SK-N-SH (cell line): ENCODE results near the gene COL4A6. TPM values are rescaled to one million over a fixed set of nuclear protein-coding genes. Genes with fewer than 3 reads are reported as not detected.

ENCODE experiments used
- CTCF ChIA-PET: fragments of 300-600, 350-600 bp; formaldehyde crosslinking; extraction: SDS; loops from one replicate; lab custom pipeline; 2021; lab: Yijun Ruan, JAX
- POLR2A ChIA-PET: fragments of 350-600 bp; sonication (Branson Sonifier 250); formaldehyde crosslinking; extraction: SDS; loops from one replicate; lab custom pipeline; 2020; ENCODE audit warnings: antibody characterized with exemption, inconsistent platforms; lab: Yijun Ruan, JAX
- DNase-seq: peaks from one replicate; pipeline ENCODE4 v3.0.0; 2012
- H2AFZ ChIP-seq: fragments of 200-600 bp; sonication (generic); 2 replicates; pipeline ENCODE4 v1.8.1; 2016; ENCODE audit warnings: antibody characterized with exemption, mild to moderate bottlenecking, low read depth
- H3F3A ChIP-seq: fragments of 200-600 bp; sonication (generic); replicated peaks from 2 replicates; pipeline ENCODE3; 2016; ENCODE audit warnings: antibody characterized with exemption, mild to moderate bottlenecking; ENCODE audit not compliant: insufficient read depth
- H3K27ac ChIP-seq, 2 experiments: fragments of 200-500 bp in 1 of 2; fragments of 200-600 bp in 1 of 2; sonication (Bioruptor generic) in 1 of 2; sonication (generic), shearing (Covaris generic) in 1 of 2; 2 replicates each; pipeline versions ENCODE4 v1.5.1 to v1.6.1; 2014 to 2016; ENCODE audit warnings: low read depth in 2 of 2, inconsistent platforms in 1 of 2, low read length in 1 of 2, mild to moderate bottlenecking in 1 of 2, mixed read lengths in 1 of 2
- H3K27me3 ChIP-seq: fragments of 200-600 bp; sonication (generic), shearing (Covaris generic); 2 replicates; pipeline ENCODE4 v1.6.1; 2016; ENCODE audit warnings: mixed run types; ENCODE audit not compliant: insufficient read depth
- H3K36me3 ChIP-seq, 2 experiments: fragments of 200-500 bp in 1 of 2; fragments of 200-600 bp in 1 of 2; sonication (Bioruptor generic) in 1 of 2; sonication (generic) in 1 of 2; replicated peaks in 1 of 2; 2 replicates each; pipeline versions ENCODE3 to v1.5.1; 2014 to 2016; ENCODE audit warnings: low read length in 1 of 2, mild to moderate bottlenecking in 1 of 2; ENCODE audit not compliant: insufficient read depth in 2 of 2, control insufficient read depth in 1 of 2
- H3K4me1 ChIP-seq, 2 experiments: fragments of 200-500 bp in 1 of 2; fragments of 200-600 bp in 1 of 2; sonication (Bioruptor generic) in 1 of 2; sonication (generic), shearing (Covaris generic) in 1 of 2; 2 replicates each; pipeline versions ENCODE4 v1.5.1 to v1.6.1; 2014 to 2016; ENCODE audit warnings: low read depth in 1 of 2, low read length in 1 of 2, mixed run types in 1 of 2; ENCODE audit not compliant: insufficient read depth in 2 of 2, control insufficient read depth in 1 of 2
- H3K4me2 ChIP-seq: fragments of 200-600 bp; sonication (generic), shearing (Covaris generic); 2 replicates; pipeline ENCODE4 v1.6.1; 2017; ENCODE audit warnings: mixed run types
- H3K4me3 ChIP-seq, 2 experiments: fragments of 200-500 bp in 1 of 2; fragments of 200-600 bp in 1 of 2; sonication (Bioruptor generic) in 1 of 2; sonication (generic), shearing (Covaris generic) in 1 of 2; 2 replicates each; pipeline versions ENCODE4 v1.5.1 to v1.8.1; 2014 to 2016; ENCODE audit warnings: low read depth in 2 of 2, inconsistent platforms in 1 of 2, low read length in 1 of 2, mild to moderate bottlenecking in 1 of 2, mixed read lengths in 1 of 2, moderate library complexity in 1 of 2
- H3K79me2 ChIP-seq: fragments of 200-600 bp; sonication (generic); 2 replicates; pipeline ENCODE4 v1.8.1; 2017; ENCODE audit warnings: mild to moderate bottlenecking; ENCODE audit not compliant: insufficient read depth
- H3K9ac ChIP-seq: fragments of 200-600 bp; sonication (generic); 2 replicates; pipeline ENCODE4 v1.6.1; 2017; ENCODE audit warnings: mixed run types
- H3K9me2 ChIP-seq: fragments of 200-600 bp; sonication (generic); 2 replicates; pipeline ENCODE4 v1.6.1; 2017; ENCODE audit warnings: mixed run types
- H3K9me3 ChIP-seq: fragments of 200-600 bp; sonication (generic); 2 replicates; pipeline ENCODE4 v1.6.1; 2017; ENCODE audit warnings: mixed run types, mild to moderate bottlenecking, moderate library complexity
- H4K20me1 ChIP-seq: fragments of 200-600 bp; sonication (generic); 2 replicates; pipeline ENCODE4 v1.6.1; 2017; ENCODE audit warnings: mild to moderate bottlenecking, mixed run types; ENCODE audit not compliant: insufficient read depth
- CHD2 ChIP-seq: fragments of 150-350 bp; IDR thresholded peaks from 2 replicates; pipeline ENCODE4 v1.6.1; 2018; ENCODE audit warnings: low read length; ENCODE audit not compliant: partially characterized antibody
- ELF1 ChIP-seq: IDR thresholded peaks from 2 replicates; pipeline ENCODE4 v1.4.0; 2012
- EP300 ChIP-seq, 2 experiments: IDR thresholded peaks; 2 replicates each; pipeline versions ENCODE4 v1.4.0 to v1.6.1; 2012; ENCODE audit warnings: borderline replicate concordance in 1 of 2, low read depth in 1 of 2, low read length in 1 of 2
- EZH2phosphoT487 ChIP-seq: fragments of 200-600 bp; sonication (generic); IDR thresholded peaks from 2 replicates; pipeline ENCODE4 v1.6.1; 2017; ENCODE audit warnings: low read depth, mixed run types, mild to moderate bottlenecking, antibody characterized with exemption, moderate library complexity, borderline replicate concordance
- FOSL2 ChIP-seq: IDR thresholded peaks from 2 replicates; pipeline ENCODE4 v1.4.0; 2012; ENCODE audit warnings: low read depth, mild to moderate bottlenecking, moderate library complexity, borderline replicate concordance
- GABPA ChIP-seq: IDR thresholded peaks from 2 replicates; pipeline ENCODE4 v1.4.0; 2012; ENCODE audit warnings: low read depth, mild to moderate bottlenecking
- GATA2 ChIP-seq: sonication (generic); formaldehyde crosslinking; IDR thresholded peaks from 2 replicates; pipeline ENCODE4 v1.5.0; 2020; ENCODE audit warnings: mild to moderate bottlenecking, missing genetic modification reagents
- JUND ChIP-seq: IDR thresholded peaks from 2 replicates; pipeline ENCODE4 v1.4.0; 2012
- MXI1 ChIP-seq: IDR thresholded peaks from 2 replicates; pipeline ENCODE4 v1.6.1; 2012; ENCODE audit warnings: mild to moderate bottlenecking, low read depth, low read length, improper control_type of control experiment
- PBX3 ChIP-seq: IDR thresholded peaks from 2 replicates; pipeline ENCODE4; 2012
- RCOR1 ChIP-seq: fragments of 150-350 bp; IDR thresholded peaks from 2 replicates; pipeline ENCODE4 v1.6.1; 2017; ENCODE audit warnings: antibody characterized with exemption, low read length
- RXRA ChIP-seq: IDR thresholded peaks from 2 replicates; pipeline ENCODE4 v1.4.0; 2012; ENCODE audit warnings: low read depth, mild to moderate bottlenecking, borderline replicate concordance
- SIN3A ChIP-seq: IDR thresholded peaks from 2 replicates; pipeline ENCODE4 v1.6.1; 2012; ENCODE audit warnings: low read depth, mild to moderate bottlenecking, low read length, moderate library complexity, borderline replicate concordance
- SMC3 ChIP-seq: IDR thresholded peaks from 2 replicates; pipeline ENCODE4 v1.6.1; 2012; ENCODE audit warnings: low read depth, low read length, improper control_type of control experiment
- TAF1 ChIP-seq: IDR thresholded peaks from 2 replicates; pipeline ENCODE4 v1.6.1; 2012; ENCODE audit warnings: low read depth, mild to moderate bottlenecking, low read length, moderate library complexity, borderline replicate concordance
- TCF12 ChIP-seq: IDR thresholded peaks from 2 replicates; pipeline ENCODE4 v1.4.0; 2012
- USF2 ChIP-seq: fragments of 150-350 bp; IDR thresholded peaks from 2 replicates; pipeline ENCODE4 v1.6.1; 2017; ENCODE audit warnings: antibody characterized with exemption, low read length, low read depth, borderline replicate concordance
- YY1 ChIP-seq: IDR thresholded peaks from 2 replicates; pipeline ENCODE4 v1.4.0; 2012; ENCODE audit warnings: low read depth, mild to moderate bottlenecking
- ZBTB33 ChIP-seq: IDR thresholded peaks from 2 replicates; pipeline ENCODE4 v1.4.0; 2012; ENCODE audit warnings: low read depth, borderline replicate concordance
- WGBS: methylation state at CpG from one replicate; pipeline ENCODE4 v1.1.6; 2017; ENCODE audit warnings: low lambda C conversion rate; 5-methylcytosine and 5-hydroxymethylcytosine counted together
- polyA plus RNA-seq, 3 experiments: library from polyadenylated mRNA; depleted of rRNA; stranded (reverse); fragments of >200 nt; gene quantifications; 2 replicates each; pipeline ENCODE4 v1.2.3, GENCODE V29; 2012

The COL4A6 gene
- polyA plus RNA-seq, 1 of the 3 experiments (the other 2 are of a cell fraction): not detected

GRCh38 chrX:108167211-108167872, 270.9 kb downstream of the COL4A6 start:
- Histone ChIP-seq H3K4me1 (no peaks in the 10 kb centered on the region), H4K20me1 (no peaks in the 10 kb centered on the region), H3K36me3 (no peaks in the 10 kb centered on the region), H3K9me2 (no peaks in the 10 kb centered on the region), H3K79me2 (no peaks in the 10 kb centered on the region), H3K27me3 (0 out of 2 replicates have a peak, but pooled peaks cover 4% of the 10 kb centered on the region), H3K4me2 (no peak overlapping the region), H3K4me3 (no peak overlapping the region), H3K27ac (no peak overlapping the region), H2AFZ (no peak overlapping the region), H3K9ac (no peak overlapping the region), H3F3A (no peaks in the 10 kb centered on the region), H3K9me3 (no peaks in the 10 kb centered on the region)
- no peak for DNase-seq
- ChIA-PET POLR2A (no interaction called here), CTCF (interaction anchor here (1.1 to 2.1 kb wide), 2 partner anchors 10 to 16 kb away, joined by 5 read pairs; no protein-coding TSS in a partner anchor)
- TF ChIP-seq MXI1 (no peak), TCF12 (no peak), SMC3 (no peak), JUND (no peak), EP300 (IDR thresholded peaks at IDR 0.05; ENCODE audit: borderline replicate concordance in 1 of 2, low read depth in 1 of 2, low read length in 1 of 2) (no peak), GATA2 (CRISPR knock-in tag) (no peak), EZH2phosphoT487 (no peak), RXRA (no peak), ELF1 (no peak), YY1 (no peak), PBX3 (no peak), FOSL2 (no peak), SIN3A (no peak), GABPA (no peak), TAF1 (no peak), CHD2 (no peak), RCOR1 (no peak), ZBTB33 (no peak), USF2 (no peak)
- WGBS: 31% methylated on average over 5 of the region's 5 CpGs
